HepG2 (cell line): ENCODE measurements around the gene PLGRKT. TPM values are rescaled to one million over a fixed set of nuclear protein-coding genes. Genes with fewer than 3 reads are reported as not detected.

Source experiments
- AFF4 ChIP-seq: sonication (generic); formaldehyde crosslinking; IDR thresholded peaks from 2 replicates; pipeline ENCODE4 v1.4.0; 2020; ENCODE audit warnings: missing genetic modification reagents
- E2F1 ChIP-seq: sonication (generic); formaldehyde crosslinking; IDR thresholded peaks from 2 replicates; pipeline ENCODE4 v1.5.0; 2020; ENCODE audit warnings: missing genetic modification reagents
- E2F2 ChIP-seq: sonication (generic); formaldehyde crosslinking; IDR thresholded peaks from 2 replicates; pipeline ENCODE4 v1.4.0; 2020; ENCODE audit warnings: missing genetic modification reagents, borderline replicate concordance
- GFI1 ChIP-seq: sonication (generic); formaldehyde crosslinking; IDR thresholded peaks from 2 replicates; pipeline ENCODE4 v1.5.0; 2020; ENCODE audit warnings: missing genetic modification reagents, mild to moderate bottlenecking, borderline replicate concordance
- KMT2A ChIP-seq: sonication (generic); formaldehyde crosslinking; IDR thresholded peaks from 2 replicates; pipeline ENCODE4 v1.4.0; 2020; ENCODE audit warnings: missing genetic modification reagents
- MTA3 ChIP-seq: sonication (generic); formaldehyde crosslinking; IDR thresholded peaks from 2 replicates; pipeline ENCODE4 v1.4.0; 2020; ENCODE audit warnings: missing genetic modification reagents
- NPAS2 ChIP-seq: sonication (generic); formaldehyde crosslinking; IDR thresholded peaks from 2 replicates; pipeline ENCODE4 v1.8.0; 2022; ENCODE audit warnings: mild to moderate bottlenecking, missing genetic modification reagents, borderline replicate concordance
- RBM22 ChIP-seq: fragments of 200-400 bp; formaldehyde crosslinking; optimal IDR thresholded peaks from 2 replicates; pipeline ENCODE3; 2017; ENCODE audit warnings: mild to moderate bottlenecking, low read length, moderate library complexity
- REPIN1 ChIP-seq: sonication (generic); formaldehyde crosslinking; IDR thresholded peaks from 2 replicates; pipeline ENCODE4 v1.8.0; 2022; ENCODE audit warnings: missing genetic modification reagents, low read depth, mild to moderate bottlenecking, borderline replicate concordance
- RFX1 ChIP-seq: fragments of 450-650 bp; IDR thresholded peaks from 2 replicates; pipeline ENCODE4 v1.6.1; 2017
- SETDB1 ChIP-seq: sonication (generic); formaldehyde crosslinking; IDR thresholded peaks from 2 replicates; pipeline ENCODE4 v1.5.1; 2020; ENCODE audit warnings: missing genetic modification reagents, mild to moderate bottlenecking, borderline replicate concordance
- YY1 ChIP-seq: IDR thresholded peaks from 2 replicates; pipeline ENCODE4 v1.6.1; 2011; ENCODE audit warnings: low read length, low read depth, moderate library complexity, mild to moderate bottlenecking; ENCODE audit not compliant: insufficient read depth, insufficient replicate concordance
- ZEB1 ChIP-seq: IDR thresholded peaks from 2 replicates; pipeline ENCODE4 v1.6.1; 2012; ENCODE audit warnings: mild to moderate bottlenecking, low read depth, inconsistent platforms; ENCODE audit not compliant: insufficient replicate concordance
- ZFP36L1 ChIP-seq: sonication (generic); formaldehyde crosslinking; IDR thresholded peaks from 2 replicates; pipeline ENCODE4 v1.8.0; 2022; ENCODE audit warnings: mild to moderate bottlenecking, missing genetic modification reagents, moderate library complexity
- ZFYVE20 ChIP-seq: sonication (generic); formaldehyde crosslinking; IDR thresholded peaks from 2 replicates; pipeline ENCODE4 v1.8.0; 2023; ENCODE audit warnings: low read depth, mild to moderate bottlenecking, moderate library complexity, missing genetic modification reagents, borderline replicate concordance
- ZHX1 ChIP-seq: sonication (generic); formaldehyde crosslinking; IDR thresholded peaks from 2 replicates; pipeline ENCODE4 v1.8.1; 2022; ENCODE audit warnings: low read depth, mild to moderate bottlenecking, missing genetic modification reagents
- ZNF44 ChIP-seq: sonication (generic); formaldehyde crosslinking; IDR thresholded peaks from 2 replicates; pipeline ENCODE4 v1.5.1; 2020; ENCODE audit warnings: mild to moderate bottlenecking, missing genetic modification reagents
- ZNF576 ChIP-seq: sonication (generic); formaldehyde crosslinking; IDR thresholded peaks from 2 replicates; pipeline ENCODE4 v1.4.0; 2020; ENCODE audit warnings: mild to moderate bottlenecking, missing genetic modification reagents
- ZNF761 ChIP-seq: sonication (generic); formaldehyde crosslinking; conservative IDR thresholded peaks from 2 replicates; pipeline ENCODE4 v1.4.0; 2020; ENCODE audit warnings: mild to moderate bottlenecking, missing genetic modification reagents
- ZNF780A ChIP-seq: sonication (generic); formaldehyde crosslinking; IDR thresholded peaks from 2 replicates; pipeline ENCODE4 v1.8.0; 2022; ENCODE audit warnings: mild to moderate bottlenecking, missing genetic modification reagents, moderate library complexity
- polyA plus RNA-seq, 8 experiments: library from polyadenylated mRNA; depleted of rRNA in 3 of 8; stranded (reverse) in 7 of 8; unstranded in 1 of 8; fragments of >200 nt; fragmentation: Illumina TruSeq in 4 of 8; extraction: Trizol in 4 of 8; gene quantifications; 2 replicates each; pipeline versions ENCODE4 v1.2.1 to v1.2.3, GENCODE V29; 2011 to 2016; ENCODE audit warnings: low read depth in 4 of 8, missing spikeins in 1 of 8, mixed read lengths in 1 of 8; ENCODE audit not compliant: insufficient read depth in 1 of 8
- total RNA-seq, 5 experiments: library from RNA; depleted of rRNA; stranded (reverse); fragments of >200 nt; fragmentation: Illumina TruSeq; extraction: Trizol; gene quantifications; 2 replicates each; pipeline ENCODE4 v1.2.3, GENCODE V29; 2016; ENCODE audit warnings: low read depth in 1 of 5

PLGRKT gene
- total and polyA plus RNA-seq, 2 of the 13 experiments (the other 11 are each of a cell fraction or from before 2014, with no cell fraction given): 5.0 to 15.8 TPM

- no peak for TF ChIP-seq ZHX1 (CRISPR knock-in tag)
- TF ChIP-seq ZNF761 (CRISPR knock-in tag): no peak
- peak; percentile 48; the same call in 1 of the 2 replicates for TF ChIP-seq E2F1 (CRISPR knock-in tag)
- peak; percentile 60 for TF ChIP-seq YY1
- TF ChIP-seq KMT2A: peak; percentile 61
- TF ChIP-seq NPAS2 (CRISPR knock-in tag): no peak
- TF ChIP-seq ZFYVE20: no peak
- TF ChIP-seq GFI1: peak; percentile 63; the same call in 1 of the 2 replicates
- TF ChIP-seq RFX1: no peak
- TF ChIP-seq ZNF780A (CRISPR knock-in tag): no peak
- TF ChIP-seq SETDB1 (CRISPR knock-in tag): no peak
- peak; percentile 49; the same call in 1 of the 2 replicates for TF ChIP-seq E2F2 (CRISPR knock-in tag)
- no peak for TF ChIP-seq ZEB1
- TF ChIP-seq AFF4 (CRISPR knock-in tag): no peak
- no peak for TF ChIP-seq ZNF44 (CRISPR knock-in tag)
- peak; percentile 68; the same call in 1 of the 2 replicates for TF ChIP-seq ZFP36L1 (CRISPR knock-in tag)
- peak; percentile 86 for TF ChIP-seq REPIN1 (CRISPR knock-in tag)
- no peak for TF ChIP-seq RBM22
- no peak for TF ChIP-seq ZNF576 (CRISPR knock-in tag)
- TF ChIP-seq MTA3 (CRISPR knock-in tag): no peak
Measured at GRCh38 chr9:5450359-5451091, 12.8 kb upstream of the PLGRKT start, which contains the start of gene CD274 (continued).
